ENCODE data around the gene PALM2AKAP2. TPM values are rescaled to one million over a fixed set of nuclear protein-coding genes. Genes with fewer than 3 reads are reported as not detected.
A peak's percentile ranks its signal among the peaks of the same experiment; 100 is the strongest.

PALM2AKAP2 gene
- total RNA-seq, 1 experiment from 2014 or later: 27.4 TPM

- no peak for DNase-seq (ENCODE audit: low read depth)
Measured at GRCh38 chr9:109771796-109772531, 8.0 kb upstream of the PALM2AKAP2 start.

- DNase-seq (ENCODE audit: low read depth): peak; percentile 38
Measured at GRCh38 chr9:109775516-109775915, 4.5 kb upstream of the PALM2AKAP2 start.

GRCh38 chr9:109776391-109776790 is 3.6 kb upstream of the PALM2AKAP2 start:
- peak; percentile 75 for DNase-seq (ENCODE audit: low read depth)

GRCh38 chr9:109780453-109781033 is 545 bp downstream of the PALM2AKAP2 start:
- peak; percentile 66 for DNase-seq (ENCODE audit: low read depth)

- DNase-seq (ENCODE audit: low read depth): no peak
Measured at GRCh38 chr9:109781086-109781485, 1.1 kb downstream of the PALM2AKAP2 start.

- DNase-seq (ENCODE audit: low read depth): peak; percentile 61
Measured at GRCh38 chr9:109781541-109782197, 1.7 kb downstream of the PALM2AKAP2 start.

GRCh38 chr9:109787735-109788134 is 7.7 kb downstream of the PALM2AKAP2 start:
- DNase-seq (ENCODE audit: low read depth): no peak

GRCh38 chr9:109789556-109789955 is 9.6 kb downstream of the PALM2AKAP2 start:
- peak; percentile 43 for DNase-seq (ENCODE audit: low read depth)

GRCh38 chr9:109789971-109790370 is 10.0 kb downstream of the PALM2AKAP2 start:
- no peak for DNase-seq (ENCODE audit: low read depth)

GRCh38 chr9:109791003-109791677 is 11.1 kb downstream of the PALM2AKAP2 start:
- DNase-seq (ENCODE audit: low read depth): no peak

- no peak for DNase-seq (ENCODE audit: low read depth)
Measured at GRCh38 chr9:109791747-109792146, 11.7 kb downstream of the PALM2AKAP2 start.

GRCh38 chr9:109792951-109793546 is 13.1 kb downstream of the PALM2AKAP2 start:
- peak; percentile 89 for DNase-seq (ENCODE audit: low read depth)

- no peak for DNase-seq (ENCODE audit: low read depth)
Measured at GRCh38 chr9:109793921-109794320, 13.9 kb downstream of the PALM2AKAP2 start.

- no peak for DNase-seq (ENCODE audit: low read depth)
Measured at GRCh38 chr9:109794361-109795012, 14.5 kb downstream of the PALM2AKAP2 start.

GRCh38 chr9:109795613-109796012 is 15.6 kb downstream of the PALM2AKAP2 start:
- no peak for DNase-seq (ENCODE audit: low read depth)

GRCh38 chr9:109796078-109796477 is 16.1 kb downstream of the PALM2AKAP2 start:
- DNase-seq (ENCODE audit: low read depth): no peak

GRCh38 chr9:109797006-109797405 is 17.0 kb downstream of the PALM2AKAP2 start:
- no peak for DNase-seq (ENCODE audit: low read depth)

- no peak for DNase-seq (ENCODE audit: low read depth)
Measured at GRCh38 chr9:109797509-109797908, 17.5 kb downstream of the PALM2AKAP2 start.

GRCh38 chr9:109799141-109799540 is 19.1 kb downstream of the PALM2AKAP2 start:
- DNase-seq (ENCODE audit: low read depth): no peak

- DNase-seq (ENCODE audit: low read depth): peak; percentile 66
Measured at GRCh38 chr9:109799792-109800191, 19.8 kb downstream of the PALM2AKAP2 start.

- no peak for DNase-seq (ENCODE audit: low read depth)
Measured at GRCh38 chr9:109801484-109801883, 21.5 kb downstream of the PALM2AKAP2 start.
